AG10803 (cell line): ENCODE data around the gene TMEM38A.
"Not testable (repeated sequence)": the region's sequence is repeated elsewhere in the genome, so short reads cannot be mapped to it uniquely, and the experiment has no call there.

Source experiments
- DNase-seq: peaks from one replicate; pipeline ENCODE4 v3.0.0; 2010; ENCODE audit warnings: low read depth
- H3K4me3 ChIP-seq: 2 replicates; pipeline ENCODE4 v1.5.1; 2011; ENCODE audit warnings: mild to moderate bottlenecking, low read length, control low read depth
- CTCF ChIP-seq: conservative IDR thresholded peaks from 2 replicates; pipeline ENCODE4 v1.5.1; 2011; ENCODE audit warnings: mild to moderate bottlenecking, low read length, control low read depth, inconsistent platforms

The TMEM38A gene

GRCh38 chr19:16661480-16662034 is 618 bp downstream of the TMEM38A start:
- no peak for TF ChIP-seq CTCF
- peak overlapping the region; percentile 93 for H3K4me3 ChIP-seq
- DNase-seq, result no peak

- H3K4me3 ChIP-seq, result no peak overlapping the region
- no peak for TF ChIP-seq CTCF
- no peak for DNase-seq
These were observed 7.2 kb downstream of the TMEM38A start for GRCh38 chr19:16668176-16668575.

- not testable (repeated sequence) for DNase-seq, H3K4me3 ChIP-seq
These were observed 7.8 kb downstream of the TMEM38A start for GRCh38 chr19:16668702-16669101.

DNA sequence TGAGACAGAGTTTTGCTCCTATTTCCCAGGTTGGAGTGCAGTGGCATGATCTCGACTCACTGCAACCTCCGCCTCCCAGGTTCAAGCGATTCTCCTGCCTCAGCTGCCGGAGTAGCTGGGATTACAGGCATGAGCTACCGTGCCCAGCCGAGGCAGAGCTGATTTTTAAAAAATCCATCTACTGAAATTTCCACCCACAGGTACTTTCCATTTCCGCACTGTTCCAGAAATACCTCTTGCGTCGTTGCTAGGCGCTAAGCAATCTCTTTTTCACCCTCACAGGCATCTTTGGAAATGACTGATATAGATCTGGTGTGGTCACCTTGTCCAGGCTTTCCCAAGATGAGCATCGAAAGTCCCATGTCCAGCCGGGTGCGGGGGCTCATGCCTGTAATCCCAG is 9.4 kb downstream of the TMEM38A start:
- H3K4me3 ChIP-seq, result no peak overlapping the region
- DNase-seq, result no peak
- TF ChIP-seq CTCF, result no peak

DNA sequence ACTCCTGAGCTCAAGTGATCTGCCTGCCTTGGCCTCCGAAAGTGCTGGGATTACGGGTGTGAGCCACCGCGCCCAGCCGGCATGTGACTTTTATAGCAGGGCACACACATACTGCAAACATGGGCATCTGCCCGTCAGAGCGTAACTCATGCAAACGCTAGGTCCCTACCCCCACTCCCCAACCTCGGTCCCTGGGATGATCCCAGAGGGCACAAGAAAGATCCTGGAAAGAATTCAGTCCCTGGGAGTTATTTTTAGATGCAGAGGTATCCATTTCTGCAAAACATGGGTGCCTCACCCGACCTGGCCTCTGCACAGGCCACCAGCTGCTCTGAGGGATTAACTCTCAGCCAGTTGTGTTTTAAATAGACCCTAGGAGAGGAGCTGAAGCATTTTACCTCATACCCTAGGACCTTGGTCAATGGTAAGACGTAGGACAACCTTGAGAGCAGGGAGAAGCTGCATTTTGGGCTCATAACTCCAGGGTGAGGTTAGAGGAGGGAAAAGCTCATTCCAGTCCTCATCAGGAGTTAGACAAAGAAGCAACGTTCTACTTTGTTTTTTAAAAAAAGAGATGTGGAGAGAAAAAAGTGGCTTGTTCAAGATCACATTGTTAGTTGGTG is 10.8 kb downstream of the TMEM38A start:
- H3K4me3 ChIP-seq, result no peak overlapping the region
- no peak for DNase-seq
- no peak for TF ChIP-seq CTCF

- no peak overlapping the region for H3K4me3 ChIP-seq
- no peak for DNase-seq
- no peak for TF ChIP-seq CTCF
These were observed 12.3 kb downstream of the TMEM38A start for GRCh38 chr19:16673231-16673630.

GRCh38 chr19:16673839-16674238 is 12.9 kb downstream of the TMEM38A start:
- DNase-seq, H3K4me3 ChIP-seq: not testable (repeated sequence)

- no peak for TF ChIP-seq CTCF
- H3K4me3 ChIP-seq, result no peak overlapping the region
- DNase-seq, result no peak
These were observed 15.3 kb downstream of the TMEM38A start for GRCh38 chr19:16676101-16676798.
